AG09309 (cell line): Measurements from ENCODE around the gene MIPEP.
"Not testable (repeated sequence)": the region's sequence is repeated elsewhere in the genome, so short reads cannot be mapped to it uniquely, and the experiment has no call there.

Source experiments
- DNase-seq: peaks from one replicate; pipeline ENCODE4 v3.0.0-alpha.2; 2010; ENCODE audit warnings: low read depth
- H3K4me3 ChIP-seq: 2 replicates; pipeline ENCODE4 v1.5.1; 2011; ENCODE audit warnings: mild to moderate bottlenecking, low read depth, low read length, moderate library complexity; ENCODE audit not compliant: control insufficient read depth
- CTCF ChIP-seq: IDR thresholded peaks from 2 replicates; pipeline ENCODE4 v1.5.1; 2011; ENCODE audit warnings: mild to moderate bottlenecking, low read depth, low read length, inconsistent platforms; ENCODE audit not compliant: insufficient read depth, control insufficient read depth; ENCODE audit errors: missing control alignments

Gene MIPEP

DNA sequence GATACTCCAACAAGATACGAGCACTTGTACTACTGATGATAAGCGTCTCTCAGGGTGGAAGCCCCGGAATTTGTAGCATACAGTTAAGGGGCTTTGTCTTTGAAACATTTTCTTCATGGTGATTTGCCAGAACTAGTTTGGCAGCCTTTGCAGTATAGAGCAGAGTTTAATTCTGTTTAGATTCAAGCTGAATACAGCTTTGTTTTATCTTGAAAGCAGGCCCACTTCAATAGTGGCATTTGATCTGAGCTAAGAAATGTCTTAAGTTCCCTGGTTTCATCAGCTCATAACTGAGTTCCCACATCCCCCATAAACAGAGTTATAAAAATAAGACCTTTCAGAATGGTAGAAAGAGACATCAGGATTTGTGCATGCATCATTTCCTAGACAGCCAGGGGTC is 125.9 kb downstream of the MIPEP start:
- TF ChIP-seq CTCF, result no peak
- DNase-seq, result no peak
- no peak overlapping the region for H3K4me3 ChIP-seq

DNA sequence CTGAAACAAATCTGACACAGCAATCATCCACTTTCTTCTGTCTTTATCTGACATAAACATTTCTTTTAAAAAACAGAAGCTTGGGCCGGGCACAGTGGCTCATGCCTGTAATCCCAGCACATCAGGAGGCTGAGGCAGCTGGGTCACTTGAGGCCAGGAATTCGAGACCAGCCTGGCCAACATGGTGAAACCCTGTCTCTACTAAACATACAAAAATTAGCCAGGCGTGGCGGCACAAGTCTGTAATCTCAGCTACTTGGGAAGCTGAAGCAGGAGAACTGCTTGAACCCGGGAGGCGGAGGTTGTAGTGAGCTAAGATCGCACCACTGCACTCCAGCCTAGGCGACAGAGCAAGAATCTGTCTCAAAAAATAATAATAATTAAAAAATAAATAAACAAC is 127.4 kb downstream of the MIPEP start:
- not testable (repeated sequence) for DNase-seq, H3K4me3 ChIP-seq

DNA sequence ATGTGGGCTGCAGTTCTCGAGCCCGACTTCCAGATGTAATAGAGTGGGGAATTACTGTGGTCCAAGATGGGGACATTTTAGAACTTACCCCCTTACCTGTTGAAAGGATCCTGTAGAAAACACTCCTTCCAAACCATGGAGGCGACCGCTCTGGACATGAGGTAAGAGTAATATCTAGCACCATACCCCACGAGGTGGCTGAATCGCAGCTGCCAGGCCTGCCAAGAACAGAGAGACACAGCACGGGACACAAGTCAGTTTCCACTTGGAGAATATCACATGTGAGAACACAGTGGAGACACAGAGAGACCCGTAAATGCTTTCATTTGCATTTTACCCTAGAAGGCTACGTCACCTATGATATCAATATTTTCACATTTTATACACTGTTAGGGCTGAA is 129.2 kb downstream of the MIPEP start:
- TF ChIP-seq CTCF, result no peak
- H3K4me3 ChIP-seq, result no peak overlapping the region
- DNase-seq, result no peak

GRCh38 chr13:23758798-23759527 is 130.2 kb downstream of the MIPEP start:
- no peak for DNase-seq
- TF ChIP-seq CTCF, result no peak
- H3K4me3 ChIP-seq, result no peak overlapping the region

GRCh38 chr13:23754997-23755396 is 134.2 kb downstream of the MIPEP start:
- no peak for DNase-seq
- no peak for TF ChIP-seq CTCF
- H3K4me3 ChIP-seq, result no peak overlapping the region

DNA sequence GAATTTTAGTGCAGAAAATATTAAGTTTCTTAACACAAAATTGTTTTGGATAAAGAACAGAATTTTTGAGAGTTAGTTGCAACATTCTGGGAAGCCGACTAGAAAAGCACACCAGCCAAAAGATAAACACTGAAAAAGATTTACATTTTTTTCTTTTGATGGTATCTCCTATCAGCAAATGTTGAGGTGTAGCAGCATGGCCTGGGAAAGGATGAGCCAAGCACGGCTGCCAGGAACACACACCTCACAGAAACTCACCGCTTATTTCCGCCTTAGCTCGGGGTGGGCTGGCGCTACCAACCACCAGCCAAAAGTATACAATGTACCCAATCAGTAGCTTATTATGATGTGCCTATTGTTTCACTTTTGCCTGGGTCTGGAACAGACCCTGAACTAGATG is 134.7 kb downstream of the MIPEP start:
- H3K4me3 ChIP-seq, result no peak overlapping the region
- TF ChIP-seq CTCF, result no peak
- DNase-seq, result no peak

GRCh38 chr13:23753458-23753857 is 135.7 kb downstream of the MIPEP start:
- no peak for DNase-seq
- no peak overlapping the region for H3K4me3 ChIP-seq
- TF ChIP-seq CTCF, result no peak
